Measurements from ENCODE around the gene PTPA. TPM values are rescaled to one million over a fixed set of nuclear protein-coding genes. Genes with fewer than 3 reads are reported as not detected.

The PTPA gene
- polyA plus RNA-seq, 1 donor from 2014 or later, result 62.8 TPM

DNA sequence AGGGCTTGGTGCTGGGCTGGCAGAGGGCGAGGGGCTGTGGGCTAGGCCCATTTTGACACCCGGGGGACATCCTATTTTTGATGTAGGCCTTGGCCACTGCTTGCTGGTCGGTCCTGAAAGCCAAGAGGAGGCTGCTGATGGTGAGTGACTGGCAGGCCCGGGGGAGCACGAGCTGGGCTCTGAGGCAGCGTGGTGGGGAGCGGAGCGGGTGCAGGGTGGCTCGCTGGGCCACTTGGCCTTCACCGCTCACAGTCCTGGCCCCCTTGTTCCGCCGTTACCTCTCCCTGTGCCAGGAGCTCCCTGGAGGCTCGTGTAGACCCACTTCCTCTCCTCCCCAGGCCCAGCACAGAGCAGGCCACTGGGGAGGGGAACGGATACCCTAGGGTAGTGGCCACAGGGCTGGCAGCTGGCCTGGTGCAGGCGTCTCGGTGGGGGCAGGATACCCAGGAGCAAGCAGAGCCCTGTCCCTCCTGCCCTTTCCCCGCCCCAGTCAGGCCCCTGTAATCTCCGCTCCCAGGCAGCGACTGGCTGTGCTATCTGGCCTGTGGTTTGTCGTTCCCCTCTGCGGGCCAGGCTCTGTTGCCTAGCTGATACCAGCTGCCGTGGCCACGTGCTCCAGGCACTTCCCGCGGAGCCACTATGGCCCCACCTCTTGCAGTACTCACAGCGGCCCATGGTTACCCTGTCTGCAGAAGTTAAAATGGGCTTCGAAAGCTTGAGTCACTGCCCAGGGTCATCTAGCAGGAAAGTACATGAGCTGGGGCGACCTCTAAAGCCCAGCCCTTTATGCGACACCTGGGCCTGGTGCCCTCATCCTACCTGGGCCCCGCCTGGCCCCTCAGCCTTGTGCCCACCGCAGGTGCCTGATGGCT is 42.0 kb upstream of the PTPA start:
- Histone ChIP-seq H3K27me3 (ENCODE audit: insufficient read depth, low read depth, low read length) (no peaks in the 10 kb centered on the region), H2AFZ (ENCODE audit: low read depth, low read length) (no peak overlapping the region), H4K20me1 (ENCODE audit: insufficient read depth) (no peaks in the 10 kb centered on the region), H3K36me3 (ENCODE audit: insufficient read depth, low read length) (no peaks in the 10 kb centered on the region), H3K9me2 (ENCODE audit: insufficient read depth, low read length) (no peaks in the 10 kb centered on the region), H3K4me3 (ENCODE audit: low read length) (no peak overlapping the region), H3K9me3 (ENCODE audit: low read length) (no peaks in the 10 kb centered on the region), H3K79me2 (replicated peaks; ENCODE audit: insufficient read depth, low read length) (no peaks in the 10 kb centered on the region), H3F3A (ENCODE audit: insufficient read depth, low read length, poor library complexity, severe bottlenecking) (no peaks in the 10 kb centered on the region), H3K9ac (ENCODE audit: low read length) (no peak overlapping the region), H3K27ac (ENCODE audit: low read length) (no peak overlapping the region), H3K4me2 (ENCODE audit: low read length) (no peak overlapping the region)
- TF ChIP-seq SMC3 (conservative IDR thresholded peaks at IDR 0.05; ENCODE audit: poor library complexity), result no peak
- TF ChIP-seq RAD21 (conservative IDR thresholded peaks at IDR 0.05), result no peak
- TF ChIP-seq, protein P1, sequence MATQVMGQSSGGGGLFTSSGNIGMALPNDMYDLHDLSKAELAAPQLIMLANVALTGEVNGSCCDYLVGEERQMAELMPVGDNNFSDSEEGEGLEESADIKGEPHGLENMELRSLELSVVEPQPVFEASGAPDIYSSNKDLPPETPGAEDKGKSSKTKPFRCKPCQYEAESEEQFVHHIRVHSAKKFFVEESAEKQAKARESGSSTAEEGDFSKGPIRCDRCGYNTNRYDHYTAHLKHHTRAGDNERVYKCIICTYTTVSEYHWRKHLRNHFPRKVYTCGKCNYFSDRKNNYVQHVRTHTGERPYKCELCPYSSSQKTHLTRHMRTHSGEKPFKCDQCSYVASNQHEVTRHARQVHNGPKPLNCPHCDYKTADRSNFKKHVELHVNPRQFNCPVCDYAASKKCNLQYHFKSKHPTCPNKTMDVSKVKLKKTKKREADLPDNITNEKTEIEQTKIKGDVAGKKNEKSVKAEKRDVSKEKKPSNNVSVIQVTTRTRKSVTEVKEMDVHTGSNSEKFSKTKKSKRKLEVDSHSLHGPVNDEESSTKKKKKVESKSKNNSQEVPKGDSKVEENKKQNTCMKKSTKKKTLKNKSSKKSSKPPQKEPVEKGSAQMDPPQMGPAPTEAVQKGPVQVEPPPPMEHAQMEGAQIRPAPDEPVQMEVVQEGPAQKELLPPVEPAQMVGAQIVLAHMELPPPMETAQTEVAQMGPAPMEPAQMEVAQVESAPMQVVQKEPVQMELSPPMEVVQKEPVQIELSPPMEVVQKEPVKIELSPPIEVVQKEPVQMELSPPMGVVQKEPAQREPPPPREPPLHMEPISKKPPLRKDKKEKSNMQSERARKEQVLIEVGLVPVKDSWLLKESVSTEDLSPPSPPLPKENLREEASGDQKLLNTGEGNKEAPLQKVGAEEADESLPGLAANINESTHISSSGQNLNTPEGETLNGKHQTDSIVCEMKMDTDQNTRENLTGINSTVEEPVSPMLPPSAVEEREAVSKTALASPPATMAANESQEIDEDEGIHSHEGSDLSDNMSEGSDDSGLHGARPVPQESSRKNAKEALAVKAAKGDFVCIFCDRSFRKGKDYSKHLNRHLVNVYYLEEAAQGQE (IDR thresholded peaks at IDR 0.05; ENCODE audit: borderline replicate concordance), result no peak
- no peak for TF ChIP-seq POLR2AphosphoS5 (IDR thresholded peaks at IDR 0.05)
- TF ChIP-seq EP300 (conservative IDR thresholded peaks at IDR 0.05; ENCODE audit: poor library complexity, severe bottlenecking), result no peak
- no peak for TF ChIP-seq MXI1 (conservative IDR thresholded peaks at IDR 0.05; ENCODE audit: poor library complexity, severe bottlenecking)
- TF ChIP-seq, protein P2, sequence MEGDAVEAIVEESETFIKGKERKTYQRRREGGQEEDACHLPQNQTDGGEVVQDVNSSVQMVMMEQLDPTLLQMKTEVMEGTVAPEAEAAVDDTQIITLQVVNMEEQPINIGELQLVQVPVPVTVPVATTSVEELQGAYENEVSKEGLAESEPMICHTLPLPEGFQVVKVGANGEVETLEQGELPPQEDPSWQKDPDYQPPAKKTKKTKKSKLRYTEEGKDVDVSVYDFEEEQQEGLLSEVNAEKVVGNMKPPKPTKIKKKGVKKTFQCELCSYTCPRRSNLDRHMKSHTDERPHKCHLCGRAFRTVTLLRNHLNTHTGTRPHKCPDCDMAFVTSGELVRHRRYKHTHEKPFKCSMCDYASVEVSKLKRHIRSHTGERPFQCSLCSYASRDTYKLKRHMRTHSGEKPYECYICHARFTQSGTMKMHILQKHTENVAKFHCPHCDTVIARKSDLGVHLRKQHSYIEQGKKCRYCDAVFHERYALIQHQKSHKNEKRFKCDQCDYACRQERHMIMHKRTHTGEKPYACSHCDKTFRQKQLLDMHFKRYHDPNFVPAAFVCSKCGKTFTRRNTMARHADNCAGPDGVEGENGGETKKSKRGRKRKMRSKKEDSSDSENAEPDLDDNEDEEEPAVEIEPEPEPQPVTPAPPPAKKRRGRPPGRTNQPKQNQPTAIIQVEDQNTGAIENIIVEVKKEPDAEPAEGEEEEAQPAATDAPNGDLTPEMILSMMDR (IDR thresholded peaks at IDR 0.05; ENCODE audit: poor library complexity, severe bottlenecking), result no peak
- no peak for TF ChIP-seq TAF1 (IDR thresholded peaks at IDR 0.05; ENCODE audit: low read depth)
- no peak for TF ChIP-seq EZH2 (IDR thresholded peaks at IDR 0.05; ENCODE audit: borderline replicate concordance, insufficient read depth, low read length, poor library complexity, severe bottlenecking)

DNA sequence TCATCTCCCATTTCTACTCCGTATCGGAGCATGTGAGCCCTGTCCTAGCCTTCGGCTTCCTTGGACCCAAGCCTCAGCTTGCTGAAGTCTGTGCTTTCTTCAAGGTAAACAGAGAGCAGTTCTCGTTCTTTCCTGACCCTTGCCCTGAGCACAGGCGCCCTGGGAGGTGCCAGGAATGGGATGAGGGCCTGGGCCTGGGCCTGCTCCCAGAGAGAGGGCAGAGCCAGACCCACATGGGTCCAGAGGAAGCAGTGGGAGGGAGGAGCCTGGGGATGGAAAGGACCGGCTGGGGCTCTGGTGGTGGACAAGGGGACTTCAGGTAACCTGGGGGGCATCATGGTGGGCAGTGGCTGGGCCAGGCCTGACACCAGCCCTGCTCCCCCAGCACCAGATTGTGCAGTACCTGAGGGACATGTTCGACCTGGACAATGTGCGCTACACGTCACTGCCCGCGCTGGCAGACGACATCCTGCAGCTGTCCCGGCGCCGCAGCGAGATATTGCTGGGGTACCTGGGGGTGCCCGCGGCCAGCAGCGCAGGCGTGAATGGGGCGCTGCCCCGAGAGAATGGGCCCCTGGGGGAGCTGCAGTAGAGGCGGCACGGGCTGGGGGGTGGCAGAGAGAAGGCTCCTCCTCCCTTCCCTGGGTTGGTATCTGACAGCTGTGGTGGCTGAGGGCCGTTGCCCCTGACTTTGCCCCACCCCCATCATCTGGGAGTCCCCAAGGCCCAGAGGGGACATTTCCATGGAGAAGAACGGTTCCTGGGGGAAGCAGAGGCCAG is 41.2 kb upstream of the PTPA start:
- H3K9me3 ChIP-seq (ENCODE audit: low read length), result no peaks in the 10 kb centered on the region
- H3K4me2 ChIP-seq (ENCODE audit: low read length), result no peak overlapping the region
- no peaks in the 10 kb centered on the region for H3K36me3 ChIP-seq (ENCODE audit: insufficient read depth, low read length)
- TF ChIP-seq RAD21 (conservative IDR thresholded peaks at IDR 0.05) (no peak), MXI1 (conservative IDR thresholded peaks at IDR 0.05; ENCODE audit: poor library complexity, severe bottlenecking) (no peak), SMC3 (conservative IDR thresholded peaks at IDR 0.05; ENCODE audit: poor library complexity) (no peak), EP300 (conservative IDR thresholded peaks at IDR 0.05; ENCODE audit: poor library complexity, severe bottlenecking) (no peak), TAF1 (IDR thresholded peaks at IDR 0.05; ENCODE audit: low read depth) (no peak), POLR2AphosphoS5 (IDR thresholded peaks at IDR 0.05) (no peak), EZH2 (IDR thresholded peaks at IDR 0.05; ENCODE audit: borderline replicate concordance, insufficient read depth, low read length, poor library complexity, severe bottlenecking) (no peak)
- TF ChIP-seq, protein P2 (IDR thresholded peaks at IDR 0.05; ENCODE audit: poor library complexity, severe bottlenecking), result no peak
- TF ChIP-seq, protein P1 (IDR thresholded peaks at IDR 0.05; ENCODE audit: borderline replicate concordance), result no peak
- no peaks in the 10 kb centered on the region for H3K27me3 ChIP-seq (ENCODE audit: insufficient read depth, low read depth, low read length)
- no peak overlapping the region for H3K9ac ChIP-seq (ENCODE audit: low read length)
- no peak overlapping the region for H2AFZ ChIP-seq (ENCODE audit: low read depth, low read length)
- no peaks in the 10 kb centered on the region for H3F3A ChIP-seq (ENCODE audit: insufficient read depth, low read length, poor library complexity, severe bottlenecking)
- no peaks in the 10 kb centered on the region for H3K79me2 ChIP-seq (replicated peaks; ENCODE audit: insufficient read depth, low read length)
- no peaks in the 10 kb centered on the region for H4K20me1 ChIP-seq (ENCODE audit: insufficient read depth)
- no peak overlapping the region for H3K4me3 ChIP-seq (ENCODE audit: low read length)
- H3K9me2 ChIP-seq (ENCODE audit: insufficient read depth, low read length), result no peaks in the 10 kb centered on the region
- no peak overlapping the region for H3K27ac ChIP-seq (ENCODE audit: low read length)
